ENCODE results near the gene HRH3.

The HRH3 gene

DNA sequence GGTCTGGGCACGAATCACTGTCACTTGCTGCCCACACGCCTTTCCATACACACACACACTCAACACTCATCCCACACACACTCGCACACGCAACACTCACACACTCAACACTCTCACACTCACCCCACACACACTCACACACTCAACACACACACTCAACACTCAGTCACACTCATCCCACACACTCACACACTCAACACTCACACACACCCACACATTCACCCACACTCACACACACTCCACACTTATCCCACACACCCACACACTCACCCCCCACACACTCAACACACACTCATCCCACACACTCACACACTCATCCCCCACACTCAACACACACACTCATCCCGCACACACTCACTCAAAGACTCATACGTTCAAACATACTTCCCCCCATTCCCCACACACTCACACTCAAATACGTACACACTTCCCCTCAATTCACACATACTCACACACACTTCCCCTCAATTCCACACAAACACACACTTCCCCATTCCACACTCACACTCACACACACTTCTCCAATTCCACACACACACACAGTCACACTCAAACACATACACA, 9.0 kb upstream of the HRH3 start:
- no peak for DNase-seq

- DNase-seq: no peak
Observed at GRCh38 chr20:62227977-62228958, 8.2 kb upstream of the HRH3 start.

- DNase-seq: no peak
Observed at GRCh38 chr20:62227591-62227976, 7.5 kb upstream of the HRH3 start.

DNA sequence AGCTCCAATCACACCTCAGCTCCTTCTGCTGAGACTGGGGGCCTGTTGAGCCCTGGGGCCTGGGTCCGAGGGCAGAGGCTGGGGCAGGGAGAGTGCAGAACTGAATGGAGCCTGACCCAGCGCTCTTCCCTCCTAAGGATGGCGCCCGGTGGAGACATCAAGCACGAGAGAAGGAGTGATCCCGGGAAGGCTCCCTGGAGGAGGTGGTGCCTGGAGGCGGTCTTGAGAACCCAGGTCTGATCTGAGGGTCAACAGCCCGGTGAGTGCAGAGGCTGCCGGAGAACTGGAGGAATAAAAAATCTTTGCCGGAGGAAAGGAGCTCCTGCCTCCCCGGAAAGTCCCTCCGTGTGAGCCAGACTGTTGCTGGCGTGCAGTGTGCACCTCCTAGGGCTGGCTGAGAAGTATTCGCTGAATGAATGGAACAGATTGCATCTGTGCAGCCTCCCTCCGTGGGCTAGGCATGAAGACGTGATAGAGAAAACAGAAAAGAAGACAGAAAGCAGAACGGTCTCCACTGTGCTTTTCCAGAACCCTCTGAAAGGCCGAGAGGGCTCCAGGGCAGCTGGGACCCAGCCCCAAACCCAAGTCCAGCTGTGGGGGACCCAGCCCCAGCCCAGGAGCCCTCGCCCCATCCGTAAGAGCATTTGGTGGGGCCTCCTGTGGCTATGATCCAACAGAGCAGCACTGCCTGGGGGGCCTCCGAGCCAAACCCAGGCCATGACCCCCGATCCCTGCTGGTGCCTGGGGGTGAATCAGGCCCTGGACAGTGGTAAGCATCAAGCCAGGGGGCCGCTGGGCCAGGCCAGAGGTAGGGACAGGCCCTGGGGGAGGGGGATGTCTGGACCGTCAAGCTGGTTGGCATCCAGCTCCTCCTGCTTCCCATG, 6.9 kb upstream of the HRH3 start:
- no peak for DNase-seq

DNA sequence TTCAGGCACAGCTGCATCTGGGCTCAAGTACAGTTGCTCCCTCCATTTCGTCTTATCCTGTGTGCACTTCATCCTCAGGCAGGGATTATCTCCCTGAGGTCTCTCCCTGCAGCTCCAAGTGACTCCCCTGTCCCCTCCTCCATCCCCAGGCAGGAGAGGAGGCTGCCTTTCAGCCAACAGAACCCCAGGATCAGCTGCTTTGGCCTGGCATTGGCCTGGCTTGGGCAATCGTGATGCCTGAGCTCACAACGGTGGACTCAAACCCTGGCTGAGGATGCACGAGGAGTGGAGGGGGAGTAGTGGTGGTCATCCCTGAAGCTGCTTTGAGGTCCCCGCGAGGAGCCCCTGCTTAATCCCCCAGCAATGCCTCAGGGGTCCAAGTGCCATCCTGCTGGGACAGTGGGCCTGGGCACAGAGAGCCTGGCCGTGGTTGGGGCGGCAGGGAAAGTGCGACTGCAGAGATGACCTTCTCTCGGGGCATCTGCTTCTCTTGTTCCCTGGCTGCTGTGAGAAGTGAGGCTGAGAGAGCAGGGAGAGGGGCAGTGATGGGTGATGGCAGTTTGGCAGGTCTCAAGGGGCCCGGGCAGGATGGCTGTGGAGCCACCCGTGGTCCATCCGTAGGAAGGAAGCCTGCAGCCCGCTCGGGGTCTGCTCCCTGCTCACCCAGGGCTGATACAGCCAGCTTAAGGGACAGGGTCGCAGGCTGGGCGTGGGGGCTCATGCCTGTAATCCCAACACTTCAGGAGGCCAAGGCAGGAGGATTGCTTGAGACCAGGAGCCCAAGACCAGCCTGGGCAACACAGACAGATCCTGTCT, 6.0 kb upstream of the HRH3 start:
- DNase-seq: no peak

GRCh38 chr20:62225026-62225425, 4.9 kb upstream of the HRH3 start:
- no peak for DNase-seq

DNA sequence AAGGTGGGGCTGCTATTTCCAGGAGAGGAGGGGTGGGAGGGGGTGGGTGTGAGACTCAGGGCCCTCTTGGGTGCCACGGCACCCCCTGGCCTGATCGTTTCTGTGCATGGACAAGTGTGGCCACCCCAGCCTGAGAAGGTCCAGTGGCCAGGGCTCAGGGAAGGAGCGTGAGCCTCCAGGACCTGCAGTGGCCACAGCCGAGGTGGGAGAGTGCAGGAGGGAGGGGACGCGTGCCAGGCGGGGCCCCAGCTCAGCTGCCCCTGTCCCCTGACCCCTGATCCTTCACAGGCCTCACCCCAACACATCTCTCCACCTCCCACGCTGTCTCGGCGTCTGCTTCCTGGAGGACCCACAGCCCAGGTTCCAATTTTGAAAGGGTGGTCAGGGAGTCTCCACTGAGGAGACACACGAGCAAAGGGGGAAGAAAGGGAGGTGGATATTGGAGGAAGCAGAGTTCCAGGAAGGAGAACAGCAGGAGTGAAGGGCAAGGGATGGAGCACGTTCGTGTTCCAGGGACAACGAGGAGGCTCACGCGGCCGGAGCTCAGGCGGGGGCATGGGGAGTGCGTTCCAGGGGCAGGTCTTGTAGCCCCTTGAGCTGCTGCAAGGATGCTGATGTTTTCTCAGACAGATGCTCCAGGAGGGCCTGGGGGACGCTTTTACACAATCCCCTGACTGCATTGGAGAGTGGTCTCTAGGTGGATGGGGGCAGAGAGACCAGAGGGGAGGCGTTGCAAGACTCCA, 4.2 kb upstream of the HRH3 start:
- no peak for DNase-seq

GRCh38 chr20:62223571-62223970, 3.5 kb upstream of the HRH3 start:
- no peak for DNase-seq

DNA sequence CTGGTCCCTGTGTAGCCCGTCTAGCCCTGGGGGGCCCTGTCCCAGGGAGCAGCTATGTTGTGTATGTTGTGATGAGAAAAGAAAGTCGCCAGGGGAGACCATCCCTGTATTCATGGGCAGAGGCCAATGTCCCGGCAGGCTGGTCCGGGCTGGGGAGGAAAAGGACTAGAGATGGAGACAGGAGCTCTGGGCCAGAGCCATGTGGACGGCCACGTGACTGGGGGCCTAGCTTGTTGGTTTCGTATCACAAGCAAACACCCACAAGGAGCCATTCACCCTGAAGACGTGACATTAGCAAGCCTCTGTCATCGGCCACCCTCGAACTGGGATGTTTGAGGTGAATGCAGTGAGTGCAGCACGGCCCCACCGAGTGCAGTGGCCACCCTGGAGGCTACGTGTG, 2.9 kb upstream of the HRH3 start:
- no peak for DNase-seq

GRCh38 chr20:62222266-62222850, 2.3 kb upstream of the HRH3 start:
- DNase-seq: no peak

DNA sequence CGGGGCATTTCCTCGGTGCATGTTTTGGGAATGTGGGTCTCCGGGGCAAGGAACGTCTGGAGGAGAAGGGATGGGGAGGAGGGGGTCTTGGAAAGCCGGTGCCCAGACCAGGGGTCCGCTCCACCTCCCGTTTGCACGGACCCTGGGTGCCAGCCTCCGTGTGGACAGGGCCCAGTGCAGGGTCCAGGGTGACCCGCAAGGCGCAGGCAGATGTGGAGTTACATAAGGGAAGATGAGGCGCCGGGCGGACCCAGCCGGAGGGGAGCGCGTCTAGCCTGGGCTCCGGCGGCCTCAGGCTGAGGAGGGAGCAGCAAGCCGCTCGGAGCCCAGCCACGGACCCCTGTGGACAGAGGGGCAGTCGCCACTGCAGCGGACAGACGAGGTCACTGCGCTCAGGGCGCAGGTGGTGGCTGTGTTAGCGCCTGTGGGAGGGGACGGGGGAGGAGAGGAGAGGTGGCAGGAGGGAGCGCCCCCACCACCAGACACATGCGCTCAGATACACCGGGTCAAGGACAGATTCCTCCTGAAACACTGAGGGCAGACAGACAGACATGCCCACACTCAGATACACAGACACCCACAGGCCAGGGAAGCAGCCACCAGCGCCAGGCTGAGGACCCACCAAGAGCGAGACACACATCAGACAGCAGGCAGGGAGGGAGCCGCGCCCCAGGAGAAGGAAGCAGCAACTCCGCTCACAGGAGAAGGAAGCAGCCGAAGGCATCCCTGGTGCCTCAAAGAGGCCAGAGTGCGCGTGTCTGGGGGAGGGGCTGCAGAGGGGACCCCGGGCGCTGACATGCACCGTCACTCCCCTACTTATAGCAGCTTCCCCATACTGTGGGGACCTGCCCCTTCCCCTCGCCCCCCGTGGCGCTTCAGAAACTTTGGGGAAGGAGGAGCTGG, 839 bp upstream of the HRH3 start:
- DNase-seq: no peak

DNA sequence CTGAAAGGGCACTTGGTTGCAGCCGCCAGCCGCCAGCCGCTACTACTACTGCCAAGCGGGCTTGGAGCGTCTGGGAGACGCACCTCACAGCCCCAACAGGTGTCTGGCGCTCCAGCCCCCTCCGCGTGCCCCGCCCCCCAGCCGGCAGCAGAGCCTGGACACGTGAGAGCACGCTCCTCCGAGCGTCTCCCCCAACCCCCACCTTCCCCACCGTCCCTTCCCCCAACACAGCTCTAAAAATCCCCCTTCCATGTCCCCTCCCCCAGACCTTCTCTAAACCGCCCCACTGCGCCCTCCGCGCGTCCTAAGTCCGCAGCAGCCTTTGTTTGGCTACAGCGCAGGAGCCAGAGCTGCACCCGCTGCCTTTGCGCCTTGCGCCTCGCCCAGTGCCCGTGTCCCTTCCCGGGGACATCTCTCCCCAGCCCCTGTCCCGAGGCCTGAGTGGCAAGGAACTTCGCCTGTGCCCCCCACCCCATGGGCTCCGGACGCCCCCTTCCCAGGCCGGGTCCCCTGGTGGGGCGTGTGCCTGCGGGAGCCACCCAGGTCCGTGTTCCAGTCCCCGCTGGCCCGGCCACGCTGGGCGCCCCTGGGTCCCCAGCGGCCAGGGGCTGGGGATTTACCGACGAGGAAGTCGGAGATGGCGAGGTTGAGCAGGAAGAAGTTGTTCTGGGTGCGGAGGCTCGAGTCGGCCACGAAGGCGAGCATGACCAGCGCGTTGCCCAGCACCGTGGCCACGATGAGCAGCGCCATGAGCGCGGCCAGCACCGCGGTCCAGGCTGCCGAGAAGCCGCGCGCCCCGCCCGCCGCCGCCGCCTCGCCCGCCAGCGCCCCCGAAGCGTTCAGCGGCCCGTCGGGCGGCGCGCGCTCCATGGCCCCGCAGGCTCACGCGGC, 732 bp downstream of the HRH3 start:
- no peak for DNase-seq

DNA sequence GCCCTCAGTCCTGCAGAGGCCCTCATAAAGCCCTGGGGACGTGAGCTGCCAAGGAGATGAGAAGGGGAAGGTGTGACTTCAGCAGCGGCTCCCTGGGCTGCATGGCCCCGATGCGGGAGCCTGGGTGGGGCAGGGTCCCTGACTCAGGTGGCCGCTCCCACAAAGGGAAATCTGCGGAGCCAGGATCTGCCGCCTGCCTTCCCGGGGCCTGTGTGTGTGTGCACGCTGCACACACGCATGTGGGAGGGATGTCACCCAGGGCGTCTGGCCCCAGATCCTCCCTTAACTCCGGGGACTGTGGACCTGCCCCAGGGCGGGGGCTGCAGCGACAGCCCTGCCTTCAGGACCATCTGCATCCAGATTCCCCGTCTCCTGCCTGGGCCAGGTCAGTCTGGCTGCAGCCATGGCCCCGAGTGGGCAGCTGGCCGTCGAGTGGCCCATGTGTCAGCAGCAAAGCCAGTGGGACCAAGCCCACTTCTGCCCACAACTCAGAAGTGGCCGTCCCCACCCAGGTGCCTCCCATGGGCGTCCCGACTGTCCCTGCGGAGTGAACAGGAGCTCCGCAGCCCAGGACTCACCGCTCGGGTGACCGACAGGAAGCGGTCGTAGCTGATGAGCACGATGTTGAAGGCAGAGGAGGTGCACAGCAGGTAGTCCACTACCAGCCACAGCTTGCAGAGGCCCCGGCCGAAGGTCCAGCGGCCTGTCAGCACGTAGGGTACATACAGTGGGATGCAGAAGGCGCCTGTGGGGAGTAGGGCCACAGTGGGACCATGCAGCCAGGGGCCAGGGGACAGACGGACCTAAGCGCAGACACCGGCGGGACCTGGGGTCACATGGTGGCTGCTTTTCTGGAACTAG, 1.9 kb downstream of the HRH3 start:
- no peak for DNase-seq

- DNase-seq: no peak
Observed at GRCh38 chr20:62216636-62217566, 3.2 kb downstream of the HRH3 start.

DNA sequence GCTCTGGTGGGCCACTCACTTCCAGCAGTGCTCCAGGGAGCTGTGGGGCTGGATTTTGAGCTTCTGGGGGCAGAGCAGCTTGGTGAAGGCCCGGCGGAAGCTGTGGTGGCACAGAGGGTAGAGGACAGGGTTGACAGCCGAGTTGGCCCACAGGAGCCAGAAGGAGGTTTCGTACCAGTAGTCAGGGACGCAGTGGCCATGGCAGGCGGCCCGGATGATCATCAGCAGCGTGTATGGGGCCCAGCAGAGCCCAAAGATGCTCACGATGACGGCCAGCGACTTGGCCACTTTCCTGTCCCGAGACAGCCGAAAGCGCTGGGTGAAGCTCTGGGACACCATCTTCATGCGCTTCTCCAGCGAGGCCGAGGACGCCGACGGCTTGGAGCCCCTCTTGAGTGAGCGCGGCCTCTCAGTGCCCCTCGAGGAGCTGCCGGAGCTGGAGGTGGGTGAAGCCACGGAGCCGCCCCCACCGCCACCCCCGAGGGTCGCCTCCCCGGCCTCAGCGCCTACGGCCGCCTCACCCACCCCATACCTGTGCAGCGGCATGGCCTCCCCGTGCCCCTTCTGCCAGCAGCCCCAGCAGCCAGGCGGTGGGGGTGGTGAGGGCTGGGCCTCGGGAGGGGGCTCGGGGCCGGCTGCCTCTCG, 4.0 kb downstream of the HRH3 start:
- no peak for DNase-seq
